Liver (tissue), 9 donors: ENCODE data around the gene ANO7. TPM values are rescaled to one million over a fixed set of nuclear protein-coding genes. Genes with fewer than 3 reads are reported as not detected.

Experiments used
- DNase-seq: peaks from one replicate; pipeline ENCODE4 v3.0.0-alpha.2; 2017; ENCODE audit warnings: low spot score
- H3K27ac ChIP-seq, 2 donors: one replicate each; pipeline ENCODE4 v1.7.0; 2013; ENCODE audit warnings: inconsistent platforms in 2 of 2, low read length in 2 of 2, control low read depth in 1 of 2, low read depth in 1 of 2, mild to moderate bottlenecking in 1 of 2
- H3K27me3 ChIP-seq, 4 donors: one replicate each; pipeline versions ENCODE4 v1.6.1 to v1.7.0; 2013; ENCODE audit warnings: low read length in 3 of 4, inconsistent platforms in 1 of 4, mild to moderate bottlenecking in 1 of 4, moderate library complexity in 1 of 4; ENCODE audit not compliant: control insufficient read depth in 4 of 4, insufficient read depth in 4 of 4
- H3K36me3 ChIP-seq, 4 donors: one replicate each; pipeline versions ENCODE4 v1.6.1 to v1.7.0; 2013; ENCODE audit warnings: low read length in 3 of 4, mild to moderate bottlenecking in 3 of 4, low read depth in 1 of 4, moderate library complexity in 1 of 4; ENCODE audit not compliant: control insufficient read depth in 4 of 4, insufficient read depth in 3 of 4
- H3K4me1 ChIP-seq, 4 donors: one replicate each; pipeline versions ENCODE4 v1.6.1 to v1.7.0; 2013; ENCODE audit warnings: low read length in 3 of 4, mild to moderate bottlenecking in 3 of 4, moderate library complexity in 1 of 4; ENCODE audit not compliant: control insufficient read depth in 4 of 4, insufficient read depth in 4 of 4
- H3K4me3 ChIP-seq, 3 donors: one replicate each; pipeline versions ENCODE4 v1.6.1 to v1.7.0; 2013; ENCODE audit warnings: low read length in 3 of 3, control low read depth in 1 of 3, low read depth in 1 of 3, mild to moderate bottlenecking in 1 of 3
- H3K9ac ChIP-seq, 2 donors: one replicate each; pipeline ENCODE4 v1.7.0; 2013; ENCODE audit warnings: low read length in 2 of 2, mild to moderate bottlenecking in 2 of 2, moderate library complexity in 2 of 2, control low read depth in 1 of 2, low read depth in 1 of 2
- H3K9me3 ChIP-seq, 4 donors: one replicate each; pipeline versions ENCODE4 v1.6.1 to v1.7.0; 2013; ENCODE audit warnings: low read length in 3 of 4; ENCODE audit not compliant: control insufficient read depth in 4 of 4
- ATF3 ChIP-seq: IDR thresholded peaks from 2 replicates; pipeline ENCODE4 v1.6.1; 2016; ENCODE audit warnings: antibody characterized with exemption
- CTCF ChIP-seq: fragments of 150-350 bp; IDR thresholded peaks from 2 replicates; pipeline ENCODE4 v1.5.1; 2017; ENCODE audit warnings: improper control_type of control experiment, low read depth, low read length; ENCODE audit not compliant: missing input control
- EGR1 ChIP-seq, 2 donors: IDR thresholded peaks; 2 replicates each; pipeline ENCODE4 v1.6.1; 2016 to 2018; ENCODE audit warnings: antibody characterized with exemption in 2 of 2, low read depth in 2 of 2
- FOXA1 ChIP-seq: IDR thresholded peaks from 2 replicates; pipeline ENCODE4 v1.6.1; 2016; ENCODE audit warnings: antibody characterized with exemption
- FOXA2 ChIP-seq: IDR thresholded peaks from 2 replicates; pipeline ENCODE4 v1.6.1; 2016; ENCODE audit warnings: antibody characterized with exemption
- HNF4A ChIP-seq, 2 donors: conservative IDR thresholded peaks; 2 replicates each; pipeline ENCODE4 v1.6.1; 2016; ENCODE audit warnings: antibody characterized with exemption in 2 of 2, mild to moderate bottlenecking in 2 of 2
- HNF4G ChIP-seq: IDR thresholded peaks from 2 replicates; pipeline ENCODE4 v1.6.1; 2016; ENCODE audit warnings: antibody characterized with exemption
- JUND ChIP-seq, 2 donors: IDR thresholded peaks; 2 replicates each; pipeline ENCODE4 v1.6.1; 2016; ENCODE audit warnings: antibody characterized with exemption in 2 of 2
- MAX ChIP-seq: IDR thresholded peaks from 2 replicates; pipeline ENCODE4 v1.6.1; 2016; ENCODE audit warnings: antibody characterized with exemption
- NR2F2 ChIP-seq: IDR thresholded peaks from 2 replicates; pipeline ENCODE4 v1.6.1; 2016; ENCODE audit warnings: antibody characterized with exemption
- RAD21 ChIP-seq, 2 donors: IDR thresholded peaks; 2 replicates each; pipeline ENCODE4 v1.6.1; 2016; ENCODE audit warnings: antibody characterized with exemption in 2 of 2, mild to moderate bottlenecking in 2 of 2
- RXRA ChIP-seq, 2 donors: IDR thresholded peaks; 2 replicates each; pipeline ENCODE4 v1.6.1; 2017 to 2018; ENCODE audit warnings: antibody characterized with exemption in 2 of 2, mild to moderate bottlenecking in 1 of 2
- SP1 ChIP-seq: IDR thresholded peaks from 2 replicates; pipeline ENCODE4 v1.6.1; 2018; ENCODE audit warnings: antibody characterized with exemption, mild to moderate bottlenecking
- WGBS: extraction: QIAGEN DNeasy Blood & Tissue Kit; methylation state at CpG from one replicate; pipeline ENCODE4 v1.1.7; 2013; 5-methylcytosine and 5-hydroxymethylcytosine counted together
- polyA plus RNA-seq, 2 donors: library from polyadenylated mRNA; stranded (reverse) in 1 of 2; unstranded in 1 of 2; fragments of 200-250 nt in 1 of 2; fragments of >200 nt in 1 of 2; fragmentation: Nextera tagmentation in 1 of 2; extraction: Ambion mirVana in 1 of 2; gene quantifications; one replicate each; pipeline versions ENCODE4 v1.2.1 to v1.2.3, GENCODE V29; 2013 to 2015
- total RNA-seq, 2 donors: library from RNA; depleted of rRNA; stranded (reverse); fragments of >200 nt; gene quantifications; one replicate each; pipeline ENCODE4 v1.2.3, GENCODE V29; 2014
- TF ChIP-seq, protein P1 (sequence below): IDR thresholded peaks from 2 replicates; pipeline ENCODE4 v1.6.1; 2016; ENCODE audit warnings: antibody characterized with exemption, mild to moderate bottlenecking
- donor health status: healthy.
- donor health status: healthy.
- donor health status: healthy.
- donor health status: healthy.
- donor health status: healthy.

ANO7 gene
- total and polyA plus RNA-seq, 4 donors, result 0.25 to 0.70 (median 0.45) TPM

- no peaks in the 10 kb centered on the region for H3K27me3 ChIP-seq
- H3K9me3 ChIP-seq, result no peaks in the 10 kb centered on the region
- WGBS, result 97% methylated on average over 8 of the region's 8 CpGs
- H3K4me1 ChIP-seq, result no peaks in the 10 kb centered on the region
- H3K9ac ChIP-seq, result no peak overlapping the region
- no peak overlapping the region for H3K4me3 ChIP-seq
- TF ChIP-seq RAD21 (IDR thresholded peaks at IDR 0.05), result no peak
- no peak for TF ChIP-seq HNF4A (conservative IDR thresholded peaks at IDR 0.05)
- TF ChIP-seq EGR1 (IDR thresholded peaks at IDR 0.05; ENCODE audit: low read depth in 2 of 2), result no peak
- TF ChIP-seq, protein P1, sequence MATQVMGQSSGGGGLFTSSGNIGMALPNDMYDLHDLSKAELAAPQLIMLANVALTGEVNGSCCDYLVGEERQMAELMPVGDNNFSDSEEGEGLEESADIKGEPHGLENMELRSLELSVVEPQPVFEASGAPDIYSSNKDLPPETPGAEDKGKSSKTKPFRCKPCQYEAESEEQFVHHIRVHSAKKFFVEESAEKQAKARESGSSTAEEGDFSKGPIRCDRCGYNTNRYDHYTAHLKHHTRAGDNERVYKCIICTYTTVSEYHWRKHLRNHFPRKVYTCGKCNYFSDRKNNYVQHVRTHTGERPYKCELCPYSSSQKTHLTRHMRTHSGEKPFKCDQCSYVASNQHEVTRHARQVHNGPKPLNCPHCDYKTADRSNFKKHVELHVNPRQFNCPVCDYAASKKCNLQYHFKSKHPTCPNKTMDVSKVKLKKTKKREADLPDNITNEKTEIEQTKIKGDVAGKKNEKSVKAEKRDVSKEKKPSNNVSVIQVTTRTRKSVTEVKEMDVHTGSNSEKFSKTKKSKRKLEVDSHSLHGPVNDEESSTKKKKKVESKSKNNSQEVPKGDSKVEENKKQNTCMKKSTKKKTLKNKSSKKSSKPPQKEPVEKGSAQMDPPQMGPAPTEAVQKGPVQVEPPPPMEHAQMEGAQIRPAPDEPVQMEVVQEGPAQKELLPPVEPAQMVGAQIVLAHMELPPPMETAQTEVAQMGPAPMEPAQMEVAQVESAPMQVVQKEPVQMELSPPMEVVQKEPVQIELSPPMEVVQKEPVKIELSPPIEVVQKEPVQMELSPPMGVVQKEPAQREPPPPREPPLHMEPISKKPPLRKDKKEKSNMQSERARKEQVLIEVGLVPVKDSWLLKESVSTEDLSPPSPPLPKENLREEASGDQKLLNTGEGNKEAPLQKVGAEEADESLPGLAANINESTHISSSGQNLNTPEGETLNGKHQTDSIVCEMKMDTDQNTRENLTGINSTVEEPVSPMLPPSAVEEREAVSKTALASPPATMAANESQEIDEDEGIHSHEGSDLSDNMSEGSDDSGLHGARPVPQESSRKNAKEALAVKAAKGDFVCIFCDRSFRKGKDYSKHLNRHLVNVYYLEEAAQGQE, result no peak
- no peak for TF ChIP-seq ATF3
- TF ChIP-seq JUND (IDR thresholded peaks at IDR 0.05), result no peak
- TF ChIP-seq HNF4G, result no peak
- TF ChIP-seq FOXA1, result no peak
- TF ChIP-seq CTCF, result no peak
- TF ChIP-seq SP1, result no peak
- no peak for TF ChIP-seq RXRA (IDR thresholded peaks at IDR 0.05)
- no peak for DNase-seq
- H3K36me3 ChIP-seq, result peaks cover 17 to 50% (median 20%) of the 10 kb centered on the region in 4 donors
- no peak overlapping the region for H3K27ac ChIP-seq
Measured at GRCh38 chr2:241158546-241158900, 30.0 kb upstream of the ANO7 start.

DNA sequence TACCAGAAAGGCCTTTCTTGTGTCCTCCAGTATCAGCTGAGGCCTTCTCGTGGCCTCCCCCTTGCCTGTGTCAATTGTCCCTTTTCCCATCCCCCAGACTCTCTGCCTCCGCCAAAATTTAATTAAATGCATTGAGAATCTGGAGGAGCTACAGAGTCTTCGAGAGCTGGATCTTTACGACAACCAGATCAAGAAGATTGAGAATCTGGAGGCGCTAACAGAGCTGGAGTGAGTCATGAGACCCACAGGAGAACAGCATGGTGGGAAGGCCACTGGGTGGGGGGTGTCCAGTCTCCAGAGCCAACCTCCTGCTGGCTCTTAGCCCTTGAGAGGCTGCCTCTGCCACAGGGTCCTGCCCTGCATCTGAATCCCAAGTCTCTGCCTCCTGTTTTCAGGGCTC lies 29.4 kb upstream of the ANO7 start:
- no peak for TF ChIP-seq FOXA2
- TF ChIP-seq MAX, result no peak
- no peak for TF ChIP-seq NR2F2
- TF ChIP-seq, protein P1, result no peak
- no peak for TF ChIP-seq SP1
- no peaks in the 10 kb centered on the region for H3K27me3 ChIP-seq
- H3K9ac ChIP-seq, result no peak overlapping the region
- no peaks in the 10 kb centered on the region for H3K4me1 ChIP-seq
- no peak overlapping the region for H3K27ac ChIP-seq
- 98% methylated on average over 5 of the region's 5 CpGs for WGBS
- peaks cover 16 to 56% (median 24%) of the 10 kb centered on the region in 4 donors for H3K36me3 ChIP-seq
- no peaks in the 10 kb centered on the region for H3K9me3 ChIP-seq
- DNase-seq, result no peak
- H3K4me3 ChIP-seq, result no peak overlapping the region
